Measurements from ENCODE around the gene PRKAR1B. TPM values are rescaled to one million over a fixed set of nuclear protein-coding genes. Genes with fewer than 3 reads are reported as not detected.

Gene PRKAR1B
- total RNA-seq, 2 donors from 2014 or later: 12.1 to 54.1 TPM

DNA sequence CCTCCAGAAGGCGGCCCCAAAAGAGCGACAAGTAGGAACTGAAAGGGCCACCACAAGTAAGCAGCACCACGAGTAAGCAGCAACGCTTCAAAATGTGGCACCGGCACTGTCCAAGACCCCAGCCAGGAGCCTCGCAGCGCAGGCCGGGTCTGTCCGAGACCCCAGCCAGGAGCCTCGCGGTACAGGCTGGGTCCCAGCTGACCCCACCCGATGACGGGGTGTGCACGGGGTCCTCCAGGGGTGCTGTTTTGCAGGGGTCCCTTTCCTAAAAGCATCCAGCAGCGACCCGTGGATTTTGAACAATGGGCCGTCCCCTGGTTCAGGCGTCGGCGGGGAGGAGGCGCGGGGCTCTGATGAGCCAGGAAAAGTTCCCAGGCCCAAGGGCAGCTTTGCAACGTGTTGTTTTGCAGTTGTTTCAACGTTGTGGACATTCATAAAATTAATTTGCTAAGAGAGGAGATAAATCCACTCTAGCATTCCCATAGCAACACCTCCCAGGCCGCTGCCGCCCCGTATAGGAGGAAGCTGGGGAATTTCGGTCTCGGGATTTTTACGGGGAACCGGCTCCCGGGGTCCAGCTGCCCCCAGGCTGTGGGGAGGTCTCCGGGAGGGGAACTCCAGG is 155.9 kb downstream of the PRKAR1B start:
- no peak overlapping the region for H3K27ac Mint-ChIP-seq
- H3K36me3 Mint-ChIP-seq: peaks cover 6 to 7% of the 10 kb centered on the region in 2 donors
- ATAC-seq: no peak

DNA sequence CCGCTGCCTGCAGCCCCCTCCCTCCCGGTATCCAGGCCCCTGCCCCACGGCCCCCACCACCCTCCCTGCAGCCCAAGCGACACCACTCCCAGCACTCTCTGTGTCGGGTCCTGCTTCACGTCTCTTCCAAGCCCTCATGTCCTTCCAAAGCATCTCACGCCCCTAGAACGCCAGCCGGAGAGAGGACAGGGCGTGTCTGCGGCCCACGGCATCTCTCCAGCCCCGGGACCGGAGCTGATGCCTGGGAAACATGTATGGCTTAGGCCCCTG is 156.3 kb downstream of the PRKAR1B start:
- H3K36me3 Mint-ChIP-seq: peaks cover under 1 to 2% of the 10 kb centered on the region in 2 donors
- DNase-seq (ENCODE audit: low spot score in 2 of 2): no peak
- ATAC-seq: no peak
- no peak overlapping the region for H3K27ac Mint-ChIP-seq
- no peaks in the 10 kb centered on the region for H3K9me3 Mint-ChIP-seq

More for the DNA sequence above, 155.9 kb downstream of the PRKAR1B start:
- no peaks in the 10 kb centered on the region for H3K9me3 Mint-ChIP-seq
- DNase-seq (ENCODE audit: low spot score in 2 of 2): no peak

DNA sequence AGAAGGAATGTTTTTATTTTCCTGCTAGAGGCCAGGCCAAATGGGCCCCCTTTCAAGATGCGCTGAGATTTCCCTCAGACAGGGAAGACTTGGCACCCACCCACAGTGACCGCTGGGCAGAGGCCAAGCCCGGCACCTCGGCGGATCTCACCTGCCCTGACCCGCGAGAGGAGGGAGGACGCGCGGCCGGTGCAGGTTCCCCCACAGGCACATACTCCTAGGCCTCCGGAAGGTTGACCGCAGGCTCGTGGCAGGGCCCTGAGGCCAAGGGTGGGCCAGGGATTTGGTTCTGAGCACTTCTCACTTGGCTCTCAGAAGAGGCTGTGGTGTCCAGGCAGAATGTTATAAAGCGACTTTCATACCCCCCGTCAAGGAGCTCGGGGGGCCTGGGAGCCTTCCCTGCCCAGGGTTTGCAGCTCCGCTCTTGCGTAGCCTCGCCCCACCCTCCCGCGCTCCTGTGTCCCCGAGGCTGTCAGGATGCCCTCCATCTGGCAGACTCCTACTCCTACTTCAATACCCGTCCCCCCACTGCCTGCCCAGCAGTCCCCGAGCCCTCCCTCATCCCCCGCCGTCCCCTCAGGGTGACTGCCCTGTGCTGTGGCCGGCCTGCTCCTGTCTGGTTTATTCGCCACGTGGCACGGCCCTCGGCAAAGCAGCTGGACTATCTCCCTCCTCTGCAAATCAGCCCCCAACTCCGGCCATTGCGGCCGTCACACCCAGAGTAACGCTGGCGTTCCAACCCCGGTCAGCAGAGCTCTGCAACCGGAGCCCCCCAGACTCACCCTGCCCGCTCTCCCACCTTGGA is 156.9 kb downstream of the PRKAR1B start:
- DNase-seq (ENCODE audit: low spot score in 2 of 2): no peak
- H3K27ac Mint-ChIP-seq: no peak overlapping the region
- no peak for ATAC-seq
- no peaks in the 10 kb centered on the region for H3K9me3 Mint-ChIP-seq
- no peaks in the 10 kb centered on the region for H3K36me3 Mint-ChIP-seq

DNA sequence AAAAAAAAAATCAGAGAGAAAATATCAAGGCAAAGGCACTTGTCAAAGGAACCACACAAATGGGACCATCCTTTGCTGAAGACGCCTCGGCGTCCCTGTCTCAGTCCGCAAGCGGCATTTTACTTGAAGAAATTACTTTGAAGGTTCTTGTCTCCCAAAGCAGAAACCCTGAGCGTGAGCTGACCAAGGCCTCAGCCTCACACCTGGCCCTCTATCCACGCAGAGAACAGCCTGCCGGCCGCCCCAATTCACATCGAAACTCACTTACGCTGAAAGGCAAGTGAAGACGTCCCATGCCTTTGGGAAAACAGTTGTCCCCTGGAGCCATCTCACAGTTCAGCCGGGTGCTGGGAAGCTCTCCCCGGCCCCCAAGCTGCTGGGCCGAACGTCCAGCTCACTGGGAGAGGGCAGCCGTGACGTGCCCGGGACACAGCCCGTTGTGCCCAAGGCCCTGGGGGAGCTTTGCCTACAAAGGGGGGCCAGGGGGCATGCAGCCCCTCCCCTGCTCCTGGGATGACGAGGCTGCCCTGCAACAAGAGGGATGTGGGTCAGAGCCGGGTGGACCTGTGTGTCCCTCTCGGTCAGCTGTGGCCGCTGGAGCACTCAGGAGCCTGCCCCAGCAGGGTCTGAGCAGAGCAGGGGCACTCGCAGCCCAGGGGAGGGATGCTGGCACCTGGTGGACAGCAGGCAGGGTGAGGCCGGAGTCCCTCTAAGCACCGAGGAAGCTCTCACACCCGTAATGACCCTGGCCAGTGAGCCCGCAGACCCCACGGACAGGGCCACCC is 157.8 kb downstream of the PRKAR1B start:
- Mint-ChIP-seq H3K27ac (peak overlapping the region in 1 of 2 donors; percentile 46), H3K36me3 (no peaks in the 10 kb centered on the region), H3K9me3 (no peaks in the 10 kb centered on the region)
- ATAC-seq (no peak), DNase-seq (ENCODE audit: low spot score in 2 of 2) (no peak)

DNA sequence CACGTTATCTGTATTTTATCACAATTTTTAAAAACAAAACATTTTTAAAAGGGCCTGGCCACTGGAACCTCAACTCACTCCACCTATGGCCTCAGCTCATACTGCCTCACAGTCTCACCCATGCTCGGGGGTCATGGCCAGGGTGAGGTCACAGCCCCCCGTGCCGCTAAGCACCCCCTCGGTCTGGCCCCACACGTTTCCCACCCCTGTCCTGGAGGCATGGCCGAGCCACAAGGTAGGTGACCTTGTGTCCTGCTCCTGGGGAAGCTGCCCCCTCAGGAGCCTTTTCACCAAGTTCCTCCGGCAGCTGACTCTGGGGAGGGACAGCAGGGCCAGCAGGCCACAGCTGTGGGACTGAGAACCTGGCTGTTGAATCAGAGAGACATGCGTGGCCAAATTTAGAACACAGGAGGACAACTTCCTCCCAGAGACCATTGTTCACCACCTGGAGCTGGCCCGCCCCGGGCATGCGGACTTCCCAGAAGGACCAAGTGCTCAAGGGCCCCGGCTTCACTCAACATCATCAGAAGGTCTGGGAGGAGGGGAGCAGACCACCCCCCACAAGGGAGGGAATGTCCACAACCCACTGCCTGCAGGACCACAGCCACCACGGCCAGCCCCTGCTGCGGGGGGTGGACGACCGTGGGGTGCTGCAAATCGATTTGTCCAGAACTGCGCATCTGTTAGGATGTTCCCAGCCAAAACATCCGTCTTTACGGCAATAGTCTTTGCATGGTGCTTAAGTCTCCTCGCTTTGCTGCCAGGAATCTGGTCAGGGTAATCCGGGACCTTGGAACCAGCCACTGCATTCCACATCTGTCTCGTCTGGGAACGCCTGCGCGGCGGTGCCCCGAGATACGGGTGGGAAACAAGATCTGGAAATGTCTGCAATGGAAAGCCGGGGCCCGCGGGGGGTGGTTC is 158.8 kb downstream of the PRKAR1B start:
- ATAC-seq: no peak
- no peaks in the 10 kb centered on the region for H3K36me3 Mint-ChIP-seq
- no peak for DNase-seq (ENCODE audit: low spot score in 2 of 2)
- no peaks in the 10 kb centered on the region for H3K9me3 Mint-ChIP-seq
- peak overlapping the region in 1 of 2 donors; percentile 15 for H3K27ac Mint-ChIP-seq

DNA sequence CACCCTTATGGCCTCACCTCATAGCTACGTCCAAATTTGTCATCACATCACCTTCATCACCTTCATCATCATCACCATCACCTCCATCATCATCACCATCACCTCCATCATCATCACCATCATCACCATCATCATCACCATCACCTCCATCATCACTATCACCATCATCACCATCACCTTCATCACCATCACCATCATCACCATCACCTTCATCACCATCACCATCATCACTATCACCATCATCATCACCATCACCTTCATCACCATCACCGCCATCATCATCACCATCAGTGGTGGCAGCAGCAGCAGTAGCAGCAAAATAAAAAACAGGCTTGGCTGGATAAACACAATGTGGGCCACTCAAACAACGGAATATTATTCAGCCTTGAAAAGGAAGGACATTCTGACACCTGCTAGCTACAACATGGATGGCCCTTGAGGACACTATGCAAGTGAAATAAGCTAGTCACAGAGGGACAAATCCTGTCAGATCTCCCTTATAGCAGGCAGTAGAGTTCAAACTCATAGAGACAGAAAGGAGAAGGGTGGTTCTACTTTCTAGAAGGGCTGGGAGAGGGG is 159.7 kb downstream of the PRKAR1B start:
- no peaks in the 10 kb centered on the region for H3K9me3 Mint-ChIP-seq
- no peak for DNase-seq (ENCODE audit: low spot score in 2 of 2)
- no peak for ATAC-seq
- H3K27ac Mint-ChIP-seq: no peak overlapping the region
- H3K36me3 Mint-ChIP-seq: no peaks in the 10 kb centered on the region

DNA sequence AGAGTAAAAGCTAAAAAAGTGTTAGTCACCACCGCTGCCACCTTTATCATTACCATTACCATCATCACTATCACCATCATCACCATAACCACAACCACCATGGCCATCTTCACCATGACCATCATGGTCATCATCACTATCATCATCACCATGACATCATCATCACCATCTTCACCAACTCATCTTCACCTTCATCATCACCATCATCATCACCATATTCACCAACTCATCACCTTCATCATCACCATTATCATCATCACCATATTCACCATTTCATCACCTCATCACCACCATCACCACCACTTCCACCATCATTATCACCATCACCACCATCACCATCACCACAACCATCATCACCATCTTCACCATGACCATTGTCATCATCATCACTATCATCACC is 161.0 kb downstream of the PRKAR1B start:
- peaks cover 0 to 4% of the 10 kb centered on the region in 2 donors for H3K36me3 Mint-ChIP-seq
- no peak for DNase-seq (ENCODE audit: low spot score in 2 of 2)
- no peak overlapping the region for H3K27ac Mint-ChIP-seq
- ATAC-seq: peak in 1 of 2 donors; percentile 61
- peaks cover 0 to 2% of the 10 kb centered on the region in 2 donors for H3K9me3 Mint-ChIP-seq

DNA sequence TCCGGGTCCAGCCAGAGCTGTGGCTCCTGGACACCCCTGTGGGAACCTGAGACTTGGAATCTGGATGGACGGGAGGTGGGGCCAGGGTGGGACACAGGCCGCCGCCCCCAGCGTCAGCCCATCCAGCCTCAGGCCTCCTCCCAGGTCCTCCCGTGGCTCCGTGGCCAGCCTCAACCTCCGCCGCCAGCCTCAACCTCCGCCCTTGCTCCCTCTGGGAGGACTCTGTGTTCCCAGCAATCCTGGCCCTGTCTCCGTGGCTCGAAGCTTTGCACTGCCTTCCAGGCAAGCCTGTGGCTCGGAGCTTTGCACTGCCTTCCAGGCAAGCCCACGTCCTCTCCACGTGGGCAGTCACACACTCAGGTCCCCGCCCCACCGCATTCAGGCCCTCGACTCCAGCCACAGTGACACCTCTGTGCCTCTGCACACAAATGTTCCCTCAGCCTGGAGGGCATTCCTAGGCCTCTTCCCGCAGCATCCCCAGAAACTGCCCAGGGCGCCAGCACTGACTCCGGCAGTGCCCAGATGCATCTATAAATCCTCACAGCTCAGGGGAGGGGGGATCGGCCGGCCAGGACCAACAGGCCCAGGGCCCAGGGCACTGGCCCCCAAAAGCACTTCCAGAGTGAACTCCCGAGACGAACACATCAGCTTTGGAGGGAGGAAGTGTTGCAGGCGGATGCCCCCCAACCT is 162.8 kb downstream of the PRKAR1B start:
- ATAC-seq: no peak
- no peak for DNase-seq (ENCODE audit: low spot score in 2 of 2)
- peaks cover 0 to 7% of the 10 kb centered on the region in 2 donors for H3K9me3 Mint-ChIP-seq
- H3K27ac Mint-ChIP-seq: peak overlapping the region in 1 of 2 donors; percentile 39
- H3K36me3 Mint-ChIP-seq: peaks cover 0 to 9% of the 10 kb centered on the region in 2 donors

DNA sequence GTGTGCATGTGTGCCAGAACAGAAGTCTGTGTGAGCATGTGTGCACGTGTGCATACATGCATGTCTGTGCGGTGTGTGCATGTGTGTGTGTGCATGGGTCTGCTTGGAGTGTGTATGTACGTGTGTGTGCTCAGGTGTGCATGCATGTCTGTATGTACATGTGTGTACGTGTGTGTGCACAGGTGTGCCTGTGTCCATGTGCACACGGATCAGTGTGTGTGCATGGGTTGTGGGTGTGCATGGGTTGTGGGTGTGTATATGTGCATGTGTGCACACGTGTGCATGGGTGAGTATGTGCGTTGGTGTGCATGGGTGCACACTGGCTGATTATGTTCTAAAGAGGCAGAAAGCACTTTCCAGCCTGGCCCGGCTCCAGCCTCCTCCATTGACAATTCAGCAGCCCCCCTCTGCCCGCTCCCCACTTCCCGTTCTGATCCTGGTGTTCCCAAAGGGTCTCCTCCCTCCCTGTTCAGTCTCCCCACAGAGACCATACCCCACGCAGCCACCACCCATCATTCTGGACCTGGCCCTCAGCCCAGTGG is 163.4 kb downstream of the PRKAR1B start:
- Mint-ChIP-seq H3K9me3 (peaks cover 0 to 7% of the 10 kb centered on the region in 2 donors), H3K36me3 (peaks cover 0 to 9% of the 10 kb centered on the region in 2 donors), H3K27ac (no peak overlapping the region)
- no peak for DNase-seq (ENCODE audit: low spot score in 2 of 2)
- peak in 1 of 2 donors; percentile 21 for ATAC-seq

DNA sequence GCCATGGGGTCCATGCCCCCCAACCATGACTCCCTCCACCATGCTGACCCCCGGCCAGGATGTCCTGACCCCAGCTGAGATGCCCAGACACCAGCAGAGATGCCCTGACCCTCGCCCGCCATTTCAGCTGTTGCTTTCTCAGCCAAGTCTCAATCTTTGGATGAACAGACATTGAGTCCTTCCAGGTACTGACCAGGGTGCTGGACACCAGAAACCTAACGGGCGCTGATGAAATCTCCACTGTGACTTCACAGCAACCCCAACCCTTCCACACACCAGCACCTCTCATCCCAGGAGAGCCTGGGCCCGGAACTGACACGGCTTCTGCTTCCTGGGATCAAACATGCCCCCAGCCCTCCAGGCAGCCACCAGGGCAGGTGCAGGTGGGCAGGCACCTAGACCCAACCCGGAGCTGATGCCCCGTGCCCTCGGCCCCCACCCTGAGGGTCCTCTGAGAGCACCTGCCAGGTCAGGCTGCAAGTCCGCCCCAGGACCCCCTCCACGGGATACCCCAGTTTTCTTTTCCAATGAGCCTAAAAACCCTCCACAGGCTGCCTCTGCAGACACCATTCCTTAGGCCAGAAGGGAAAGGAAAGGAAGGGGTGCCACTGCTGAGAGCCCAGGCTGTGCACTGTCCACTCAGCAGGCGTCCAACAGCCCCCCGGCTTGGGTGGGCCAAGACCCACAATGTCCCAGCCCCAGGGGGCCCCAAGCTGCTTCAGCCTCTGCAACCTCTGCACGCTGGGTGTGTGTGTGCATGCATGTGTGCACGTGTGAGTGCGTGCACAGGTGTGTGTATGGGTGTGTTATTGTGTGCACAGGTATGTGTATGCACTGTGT is 164.1 kb downstream of the PRKAR1B start:
- DNase-seq (ENCODE audit: low spot score in 2 of 2) (no peak), ATAC-seq (peak in 1 of 2 donors; percentile 12)
- peaks cover 0 to 10% of the 10 kb centered on the region in 2 donors for H3K36me3 Mint-ChIP-seq
- H3K27ac Mint-ChIP-seq: peak overlapping the region; percentile 2 to 68
- peaks cover 0 to 7% of the 10 kb centered on the region in 2 donors for H3K9me3 Mint-ChIP-seq

DNA sequence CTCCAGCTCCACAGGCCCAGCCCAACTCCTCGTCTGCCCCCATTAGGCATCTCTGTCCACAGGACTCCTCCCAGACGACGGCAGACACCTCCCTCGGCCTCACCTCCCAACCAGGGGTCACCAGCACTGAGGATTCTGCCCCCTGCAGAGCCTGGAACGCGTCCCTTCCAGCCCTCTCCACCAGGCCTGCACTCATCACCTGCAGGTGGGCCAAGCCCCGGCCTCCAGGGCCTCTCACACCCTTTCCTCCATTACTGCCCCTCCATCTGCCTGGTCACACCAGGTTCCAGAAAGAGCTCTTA is 164.8 kb downstream of the PRKAR1B start:
- H3K9me3 Mint-ChIP-seq: peaks cover 0 to 7% of the 10 kb centered on the region in 2 donors
- peak overlapping the region; percentile 2 to 68 for H3K27ac Mint-ChIP-seq
- H3K36me3 Mint-ChIP-seq: peaks cover 3 to 16% of the 10 kb centered on the region in 2 donors
- ATAC-seq (no peak), DNase-seq (ENCODE audit: low spot score in 2 of 2) (no peak)

DNA sequence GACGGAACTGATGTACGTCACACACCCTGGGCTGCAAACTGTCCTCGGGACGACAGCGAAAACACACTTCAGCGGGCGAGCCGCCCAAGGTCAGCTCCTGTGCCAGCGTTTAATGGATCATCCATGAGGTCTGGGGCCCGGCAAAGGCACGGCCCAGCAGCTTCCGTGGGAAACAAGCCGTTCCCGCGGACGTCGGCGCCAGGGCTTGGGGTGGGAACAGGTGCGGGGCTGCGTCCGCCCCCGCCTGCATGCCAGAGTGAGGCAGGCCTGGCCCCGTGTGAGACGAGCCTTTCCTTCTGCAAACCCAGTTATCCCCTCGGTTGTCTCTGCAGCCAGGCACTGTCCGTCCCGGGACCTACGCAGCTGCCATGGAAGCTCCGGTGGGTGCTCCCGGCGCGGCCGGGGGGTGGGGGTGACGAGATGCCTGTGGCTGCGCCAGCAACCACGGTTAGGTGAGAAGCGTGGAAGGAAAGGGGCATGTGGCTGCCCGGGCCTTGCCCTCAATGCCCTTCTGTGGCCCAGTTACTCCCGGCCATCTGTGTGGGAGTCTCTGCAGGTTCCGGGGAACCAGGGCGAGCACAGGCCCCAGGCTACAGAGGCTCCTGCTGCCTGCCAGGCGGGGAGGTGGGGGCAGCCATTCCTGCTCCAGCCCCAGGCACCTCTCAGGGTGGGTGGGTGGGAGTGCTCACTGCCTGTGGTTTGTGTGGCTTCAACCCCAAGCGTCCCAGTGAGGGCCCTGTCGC is 165.3 kb downstream of the PRKAR1B start:
- no peak for DNase-seq (ENCODE audit: low spot score in 2 of 2)
- Mint-ChIP-seq H3K36me3 (peaks cover 4 to 18% of the 10 kb centered on the region in 2 donors), H3K9me3 (peaks cover 0 to 7% of the 10 kb centered on the region in 2 donors), H3K27ac (peak overlapping the region in 1 of 2 donors; percentile 68)
- no peak for ATAC-seq

DNA sequence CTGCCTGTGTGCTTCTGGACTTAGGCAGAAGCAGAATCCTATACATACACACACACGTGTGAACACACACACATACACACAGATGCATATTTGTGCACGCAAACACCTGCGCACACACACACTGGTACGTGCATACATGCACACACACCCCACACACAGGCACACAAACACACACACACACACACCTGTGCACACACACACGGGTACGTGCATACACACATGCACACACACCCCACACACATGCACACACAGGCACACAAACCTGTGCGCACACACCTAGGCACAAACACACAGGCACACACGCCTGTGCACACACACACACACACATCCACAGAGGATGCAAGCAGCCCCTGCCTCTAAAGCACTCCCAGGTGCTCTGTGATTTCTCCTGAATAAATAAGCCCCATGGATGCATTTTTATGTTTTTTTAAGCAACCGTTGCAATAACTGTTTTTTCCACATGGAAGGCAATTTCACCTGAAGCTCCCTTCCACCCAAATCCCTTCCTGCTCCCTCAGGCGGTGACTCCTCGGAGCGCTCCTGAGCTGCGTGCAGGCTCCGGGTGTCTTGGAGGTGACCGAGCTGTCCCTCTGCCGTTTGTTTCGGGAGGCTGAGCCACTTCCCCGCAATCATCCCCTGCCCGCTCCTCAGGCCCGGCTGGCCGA is 166.0 kb downstream of the PRKAR1B start:
- H3K27ac Mint-ChIP-seq: peak overlapping the region in 1 of 2 donors; percentile 60
- DNase-seq (ENCODE audit: low spot score in 2 of 2) (no peak), ATAC-seq (no peak)
- peaks cover 4 to 18% of the 10 kb centered on the region in 2 donors for H3K36me3 Mint-ChIP-seq
- peaks cover 0 to 7% of the 10 kb centered on the region in 2 donors for H3K9me3 Mint-ChIP-seq

DNA sequence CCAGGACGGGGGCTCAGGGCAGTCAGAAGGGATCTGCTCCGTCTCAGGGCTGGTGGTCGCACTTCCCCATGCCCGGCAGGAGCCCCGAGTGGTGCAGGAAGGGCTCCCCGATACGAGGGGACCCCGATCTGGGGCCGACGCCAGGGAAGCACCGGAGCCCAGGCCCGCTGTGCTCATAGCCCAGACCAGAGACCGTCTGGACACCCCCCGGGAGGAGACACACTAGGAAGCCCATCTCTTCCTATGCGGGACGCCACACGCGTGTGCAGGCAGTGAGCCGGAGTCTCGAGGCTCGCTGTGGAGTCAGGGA is 167.7 kb downstream of the PRKAR1B start:
- Mint-ChIP-seq H3K36me3 (peaks cover 4 to 18% of the 10 kb centered on the region in 2 donors), H3K9me3 (peaks cover 0 to 7% of the 10 kb centered on the region in 2 donors), H3K27ac (peak overlapping the region in 1 of 2 donors; percentile 33)
- DNase-seq (ENCODE audit: low spot score in 2 of 2) (no peak), ATAC-seq (no peak)

Measured in activated naive CD4-positive, alpha-beta T cell treated with anti-CD3 and anti-CD28 coated beads, Interleukin-2, amount 50 U/mL, for 72 hours (primary cell).